ENCODE results near the gene S100B.
"Not testable (repeated sequence)": the region's sequence is repeated elsewhere in the genome, so short reads cannot be mapped to it uniquely, and the experiment has no call there.

S100B gene

DNA sequence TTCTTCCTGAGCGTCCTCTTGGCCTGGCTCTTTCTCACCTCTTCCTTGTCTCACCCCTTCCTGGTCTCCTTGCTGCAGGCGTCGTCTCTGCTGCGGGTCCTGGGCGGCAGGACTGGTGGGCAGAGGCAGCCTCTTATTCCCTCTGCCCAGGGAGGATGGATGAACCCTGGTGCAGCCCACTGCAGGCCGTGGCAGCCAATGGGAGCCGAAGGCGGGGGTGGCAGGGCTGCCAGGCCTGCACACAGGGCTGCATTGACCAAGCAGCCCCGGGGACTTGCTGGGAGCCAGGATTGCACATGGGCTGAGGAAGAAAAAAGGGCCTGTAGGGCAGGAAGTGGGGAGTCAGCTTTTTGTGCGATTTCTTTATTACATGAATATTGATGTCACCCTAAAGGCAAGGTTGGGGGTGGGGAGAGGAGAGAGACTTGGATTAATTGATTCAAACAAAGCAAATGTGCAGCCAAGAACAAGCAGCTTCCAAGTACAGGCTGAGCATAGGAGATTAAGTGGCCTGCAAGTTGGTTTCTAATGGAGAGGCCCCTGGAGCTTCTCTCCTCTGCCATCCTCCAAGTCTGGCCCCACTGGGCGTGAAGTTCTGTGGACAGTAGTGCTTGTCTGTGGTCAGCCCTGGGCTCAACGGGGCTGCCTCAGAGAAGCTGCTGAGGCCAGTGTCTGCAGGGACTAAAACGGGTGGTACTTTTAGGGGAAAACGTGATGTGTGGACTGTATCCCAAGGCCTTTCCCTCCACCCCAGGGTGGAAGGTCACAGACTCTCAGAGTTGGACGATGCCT is at the start of gene S100B:
Gene S100B, minus strand, starts transcription at position 108 of the 792 bp plus-strand sequence. CDS start 2,667 bp downstream, outside the sequence.
- DNase-seq: no peak

- DNase-seq: no peak
Measured at GRCh38 chr21:46651121-46651520, 46.2 kb upstream of the S100B start.

- no peak for DNase-seq
Measured at GRCh38 chr21:46650476-46651098, 45.7 kb upstream of the S100B start.

DNA sequence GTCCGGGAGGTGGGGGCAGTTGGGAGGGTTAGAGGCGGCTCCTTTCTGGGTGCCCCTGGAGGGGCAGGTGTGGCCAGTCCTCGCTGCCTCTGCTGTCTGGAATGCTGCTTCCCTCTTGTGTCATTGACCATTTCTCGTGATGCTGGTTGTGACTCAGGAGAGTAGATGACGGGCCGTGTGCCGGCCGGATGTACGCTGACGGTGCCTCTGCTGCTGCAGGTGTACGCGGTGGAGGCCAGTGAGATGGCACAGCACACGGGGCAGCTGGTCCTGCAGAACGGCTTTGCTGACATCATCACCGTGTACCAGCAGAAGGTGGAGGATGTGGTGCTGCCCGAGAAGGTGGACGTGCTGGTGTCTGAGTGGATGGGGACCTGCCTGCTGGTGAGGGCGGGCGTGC is 44.5 kb upstream of the S100B start:
- DNase-seq: no peak

DNA sequence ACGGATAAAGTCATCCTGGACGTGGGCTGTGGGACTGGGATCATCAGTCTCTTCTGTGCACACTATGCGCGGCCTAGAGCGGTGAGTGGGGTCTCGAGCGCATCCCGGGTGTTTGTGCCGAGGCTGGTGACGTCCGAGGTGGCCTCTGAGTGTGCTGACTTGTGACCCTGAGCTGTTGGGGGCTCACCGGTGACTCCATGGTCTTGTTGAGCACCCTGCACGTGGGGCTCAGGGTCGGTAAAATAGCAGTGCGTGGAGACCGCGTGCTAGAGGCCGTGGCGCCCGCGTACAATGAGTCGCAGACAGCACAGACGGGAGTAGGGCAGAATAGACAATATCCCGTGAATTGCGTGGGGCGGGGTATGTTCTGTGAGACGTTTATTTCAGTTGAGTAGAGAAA is 43.7 kb upstream of the S100B start:
- no peak for DNase-seq

GRCh38 chr21:46646541-46647154 is 41.8 kb upstream of the S100B start:
- DNase-seq: no peak

- DNase-seq: no peak
Measured at GRCh38 chr21:46645840-46646239, 41.0 kb upstream of the S100B start.

DNA sequence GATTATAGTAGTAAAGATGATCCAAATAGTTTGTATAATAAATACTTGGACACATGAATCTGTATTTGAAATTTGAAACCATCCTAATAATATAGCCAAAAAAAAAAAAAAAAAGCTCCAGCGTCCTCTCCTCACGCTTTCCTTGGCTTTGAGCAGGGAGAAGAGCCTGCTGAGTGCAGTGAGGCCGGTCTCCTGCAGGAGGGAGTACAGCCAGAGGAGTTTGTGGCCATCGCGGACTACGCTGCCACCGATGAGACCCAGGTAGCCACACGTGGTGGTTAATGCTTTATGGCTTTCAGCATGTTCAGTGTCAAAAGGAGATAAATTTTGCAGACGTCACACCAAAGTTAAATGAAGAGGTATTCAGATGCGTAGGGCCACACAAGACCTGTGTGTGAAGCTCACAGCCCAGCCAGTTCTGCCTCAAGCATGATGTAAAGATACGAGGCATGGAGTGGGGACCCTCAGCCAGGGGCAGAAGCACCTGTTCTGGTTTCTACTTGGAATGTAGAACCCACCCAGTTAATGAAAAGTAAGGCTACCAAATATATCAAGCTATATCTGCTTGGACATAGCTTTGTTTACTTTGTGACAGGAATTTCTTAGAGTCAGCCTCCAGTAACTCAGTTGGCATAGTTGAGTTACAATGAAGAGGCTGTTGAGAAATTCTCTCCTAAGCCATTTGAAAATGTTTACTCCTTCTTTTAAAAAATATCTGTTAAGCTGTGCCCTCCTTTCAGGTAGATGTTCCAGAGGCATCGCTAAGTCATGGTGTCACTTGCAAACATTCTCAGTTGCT is 38.7 kb upstream of the S100B start:
- DNase-seq: no peak

DNA sequence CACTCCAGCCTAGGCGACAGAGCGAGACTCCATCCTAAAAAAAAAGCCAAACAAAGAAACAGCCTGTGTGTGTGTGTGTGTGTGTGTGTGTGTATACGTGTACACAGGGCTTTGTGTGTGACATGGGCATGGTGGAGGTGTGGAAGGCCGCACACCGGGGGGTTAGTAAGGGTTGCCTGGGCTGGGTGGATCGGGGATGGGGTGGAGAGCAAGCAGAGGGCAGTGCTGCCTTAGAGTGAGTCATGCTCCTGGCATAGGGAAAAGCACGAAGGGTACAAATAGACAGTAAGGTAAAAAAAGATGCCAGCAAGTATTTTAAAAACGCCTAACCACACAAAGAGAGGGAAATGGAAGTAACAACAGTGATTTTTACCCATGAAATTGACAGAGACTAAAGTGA is 36.8 kb upstream of the S100B start:
- no peak for DNase-seq

GRCh38 chr21:46639489-46640386 is 34.9 kb upstream of the S100B start:
- peak; percentile 42 for DNase-seq

- DNase-seq: no peak
Measured at GRCh38 chr21:46637952-46638746, 33.3 kb upstream of the S100B start.

GRCh38 chr21:46636550-46637285 is 31.8 kb upstream of the S100B start:
- no peak for DNase-seq

GRCh38 chr21:46636181-46636512 is 31.3 kb upstream of the S100B start:
- no peak for DNase-seq

GRCh38 chr21:46635324-46636180 is 30.7 kb upstream of the S100B start, which contains the start of gene PRMT2:
TSS of gene PRMT2 (plus strand) at chr21:46635674. CDS start at chr21:46636952, 1,278 bp downstream.
- peak; percentile 97 for DNase-seq

DNA sequence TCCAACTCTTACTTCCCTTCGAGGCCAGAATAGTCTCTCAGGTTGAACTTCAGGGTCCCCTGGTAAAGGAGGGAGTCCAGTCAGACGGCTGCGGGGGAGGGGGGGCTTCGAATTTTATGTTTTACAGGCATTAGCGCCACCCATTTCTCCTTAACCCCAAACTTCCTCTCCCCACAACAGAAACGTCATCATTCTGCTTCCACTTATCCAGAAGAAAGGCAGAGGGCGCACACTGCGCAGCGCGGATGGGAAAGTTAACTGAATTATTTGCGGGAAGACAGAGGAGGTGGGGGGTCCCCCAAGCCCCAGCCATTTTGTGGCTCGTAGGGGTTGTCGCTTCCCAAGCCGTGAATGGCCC is 30.1 kb upstream of the S100B start:
- peak; percentile 68 for DNase-seq

DNA sequence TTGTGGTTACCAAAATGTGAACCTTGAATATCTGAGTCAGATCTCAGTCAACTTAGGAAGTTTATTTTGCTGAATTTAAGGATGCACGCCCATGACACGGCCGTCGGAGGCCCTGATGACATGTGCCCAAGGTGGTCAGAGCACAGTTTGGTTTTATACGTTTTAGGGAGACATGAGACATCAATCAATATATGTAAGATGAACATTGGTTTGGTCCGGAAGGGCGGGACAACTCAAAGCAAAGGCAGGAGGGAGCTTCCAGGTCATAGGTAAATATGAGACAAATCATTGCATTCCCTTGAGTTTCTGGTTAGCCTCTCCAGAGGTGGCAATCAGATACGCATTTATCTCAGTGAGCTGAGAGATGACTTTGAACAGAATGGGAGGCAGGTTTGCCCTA is 29.5 kb upstream of the S100B start:
- no peak for DNase-seq

GRCh38 chr21:46633566-46633965 is 28.7 kb upstream of the S100B start:
- peak; percentile 67 for DNase-seq

DNA sequence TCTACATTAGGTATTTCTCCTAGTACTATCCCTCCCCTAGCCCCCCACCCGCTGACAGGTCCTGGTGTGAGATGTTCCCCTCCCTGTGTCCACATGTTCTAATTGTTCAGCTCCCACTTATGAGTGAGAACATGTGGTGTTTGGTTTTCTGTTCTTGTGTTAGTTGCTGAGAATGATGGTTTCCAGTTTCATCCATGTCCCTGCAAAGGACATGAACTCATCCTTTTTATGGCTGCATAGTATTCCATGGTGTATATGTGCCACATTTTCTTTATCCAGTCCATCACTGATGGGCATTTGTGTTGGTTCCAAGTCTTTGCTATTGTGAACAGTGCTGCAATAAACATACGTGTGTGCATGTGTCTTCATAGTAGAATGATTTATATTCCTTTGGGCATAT is 26.0 kb upstream of the S100B start:
- not testable (repeated sequence) for DNase-seq

DNA sequence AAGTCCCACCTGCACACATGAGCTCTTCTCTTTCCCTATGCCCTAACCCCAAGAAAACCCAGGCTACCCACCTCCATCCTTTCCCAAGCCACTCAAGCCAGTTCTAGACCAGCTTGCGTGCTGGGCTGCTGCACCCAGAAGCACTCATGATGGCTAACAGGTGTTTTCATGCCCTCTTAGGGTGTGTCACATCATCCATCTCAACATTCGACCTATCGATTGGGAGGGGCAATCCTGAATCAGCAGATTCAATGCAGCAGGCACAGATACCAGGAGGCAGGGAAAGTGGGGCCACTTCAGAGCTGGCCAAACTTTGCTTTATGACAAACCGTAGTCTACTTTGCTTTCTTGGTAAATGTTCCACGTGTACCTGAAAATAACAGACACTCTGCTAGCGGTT is 24.0 kb upstream of the S100B start:
- no peak for DNase-seq

DNA sequence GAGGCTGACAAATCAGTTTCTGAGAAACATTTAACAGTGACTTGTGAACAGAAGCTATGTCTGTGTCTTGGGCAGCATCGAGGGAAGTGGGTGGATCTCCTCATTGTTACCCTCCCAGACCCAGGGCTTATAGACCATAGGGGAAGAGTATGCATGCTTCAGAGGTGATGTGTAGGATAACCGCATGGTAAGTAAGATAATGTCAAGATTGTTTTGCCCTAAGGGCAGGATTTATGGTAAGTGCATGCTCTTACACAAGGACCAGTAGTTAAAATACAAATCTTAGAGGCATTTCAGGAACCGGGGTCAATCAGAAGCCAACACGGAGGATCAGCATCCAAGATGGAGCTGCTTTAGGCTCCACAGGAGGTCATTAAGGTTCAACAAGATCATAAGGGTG is 22.8 kb upstream of the S100B start:
- no peak for DNase-seq
